HEK293T (cell line): ENCODE measurements around the gene ARHGEF19.

Source experiments
- CTCF ChIA-PET: fragments of 350-600 bp; formaldehyde crosslinking; extraction: SDS; loops from one replicate; lab custom pipeline; 2021; ENCODE audit warnings: antibody characterized with exemption, inconsistent platforms; lab: Yijun Ruan, JAX
- POLR2A ChIA-PET: fragments of 350-600 bp; formaldehyde crosslinking; extraction: SDS; loops from one replicate; lab custom pipeline; 2020; ENCODE audit warnings: antibody characterized with exemption, inconsistent platforms; lab: Yijun Ruan, JAX
- DNase-seq: peaks from one replicate; pipeline ENCODE4 v3.0.0; 2012; ENCODE audit warnings: mixed read lengths; ENCODE audit errors: extremely low spot score
- ARNT ChIP-seq: fragments of 450-650 bp; IDR thresholded peaks from 2 replicates; pipeline ENCODE4 v1.6.1; 2017; ENCODE audit warnings: mild to moderate bottlenecking
- BHLHE40 ChIP-seq: fragments of 450-650 bp; IDR thresholded peaks from 2 replicates; pipeline ENCODE4 v1.6.1; 2016; ENCODE audit warnings: mild to moderate bottlenecking, moderate library complexity, borderline replicate concordance
- CTBP1 ChIP-seq: fragments of 450-650 bp; IDR thresholded peaks from 2 replicates; pipeline ENCODE4 v1.6.1; 2016; ENCODE audit warnings: borderline replicate concordance
- ELF4 ChIP-seq: fragments of 450-650 bp; IDR thresholded peaks from 2 replicates; pipeline ENCODE4 v1.6.1; 2017; ENCODE audit warnings: antibody characterized with exemption
- FOXA1 ChIP-seq: fragments of 450-650 bp; IDR thresholded peaks from 2 replicates; pipeline ENCODE4 v1.6.1; 2016; ENCODE audit warnings: mild to moderate bottlenecking
- FOXK2 ChIP-seq: fragments of 450-650 bp; IDR thresholded peaks from 2 replicates; pipeline ENCODE4 v1.6.1; 2016; ENCODE audit warnings: mild to moderate bottlenecking
- FOXM1 ChIP-seq: fragments of 450-650 bp; IDR thresholded peaks from 2 replicates; pipeline ENCODE4 v1.6.1; 2017; ENCODE audit warnings: mild to moderate bottlenecking, borderline replicate concordance
- HDGF ChIP-seq: fragments of 450-650 bp; IDR thresholded peaks from 2 replicates; pipeline ENCODE4 v1.6.1; 2017; ENCODE audit warnings: antibody characterized with exemption, borderline replicate concordance
- L3MBTL2 ChIP-seq: fragments of 450-650 bp; conservative IDR thresholded peaks from 2 replicates; pipeline ENCODE4 v1.6.1; 2016; ENCODE audit warnings: mild to moderate bottlenecking
- LEF1 ChIP-seq: fragments of 450-650 bp; IDR thresholded peaks from 2 replicates; pipeline ENCODE4 v1.6.1; 2017; ENCODE audit warnings: mild to moderate bottlenecking, borderline replicate concordance
- NFRKB ChIP-seq: fragments of 450-650 bp; IDR thresholded peaks from 2 replicates; pipeline ENCODE4 v1.6.1; 2016; ENCODE audit warnings: mild to moderate bottlenecking, moderate library complexity
- SP1 ChIP-seq: fragments of 450-650 bp; IDR thresholded peaks from 2 replicates; pipeline ENCODE4 v1.6.1; 2017
- SUZ12 ChIP-seq: fragments of 450-650 bp; IDR thresholded peaks from 2 replicates; pipeline ENCODE4 v1.6.1; 2016; ENCODE audit warnings: mild to moderate bottlenecking
- TARDBP ChIP-seq: fragments of 450-650 bp; IDR thresholded peaks from 2 replicates; pipeline ENCODE4 v1.6.1; 2016
- ZNF384 ChIP-seq: fragments of 450-650 bp; IDR thresholded peaks from 2 replicates; pipeline ENCODE4 v1.6.1; 2016
- TF ChIP-seq, protein P1 (sequence below): fragments of 450-650 bp; IDR thresholded peaks from 2 replicates; pipeline ENCODE4 v1.6.1; 2016

Gene ARHGEF19

GRCh38 chr1:16241221-16241708, 28.8 kb upstream of the ARHGEF19 start:
- no peak for TF ChIP-seq CTBP1
- TF ChIP-seq, protein P1, sequence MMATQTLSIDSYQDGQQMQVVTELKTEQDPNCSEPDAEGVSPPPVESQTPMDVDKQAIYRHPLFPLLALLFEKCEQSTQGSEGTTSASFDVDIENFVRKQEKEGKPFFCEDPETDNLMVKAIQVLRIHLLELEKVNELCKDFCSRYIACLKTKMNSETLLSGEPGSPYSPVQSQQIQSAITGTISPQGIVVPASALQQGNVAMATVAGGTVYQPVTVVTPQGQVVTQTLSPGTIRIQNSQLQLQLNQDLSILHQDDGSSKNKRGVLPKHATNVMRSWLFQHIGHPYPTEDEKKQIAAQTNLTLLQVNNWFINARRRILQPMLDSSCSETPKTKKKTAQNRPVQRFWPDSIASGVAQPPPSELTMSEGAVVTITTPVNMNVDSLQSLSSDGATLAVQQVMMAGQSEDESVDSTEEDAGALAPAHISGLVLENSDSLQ: no peak
- TF ChIP-seq NFRKB: no peak
- no peak for TF ChIP-seq TARDBP
- no peak for TF ChIP-seq L3MBTL2
- no peak for TF ChIP-seq FOXM1
- no peak for TF ChIP-seq ARNT
- no peak for TF ChIP-seq FOXK2
- TF ChIP-seq BHLHE40: no peak
- TF ChIP-seq SUZ12: no peak
- TF ChIP-seq LEF1: no peak
- no peak for TF ChIP-seq SP1
- CTCF ChIA-PET: no interaction called here

DNA sequence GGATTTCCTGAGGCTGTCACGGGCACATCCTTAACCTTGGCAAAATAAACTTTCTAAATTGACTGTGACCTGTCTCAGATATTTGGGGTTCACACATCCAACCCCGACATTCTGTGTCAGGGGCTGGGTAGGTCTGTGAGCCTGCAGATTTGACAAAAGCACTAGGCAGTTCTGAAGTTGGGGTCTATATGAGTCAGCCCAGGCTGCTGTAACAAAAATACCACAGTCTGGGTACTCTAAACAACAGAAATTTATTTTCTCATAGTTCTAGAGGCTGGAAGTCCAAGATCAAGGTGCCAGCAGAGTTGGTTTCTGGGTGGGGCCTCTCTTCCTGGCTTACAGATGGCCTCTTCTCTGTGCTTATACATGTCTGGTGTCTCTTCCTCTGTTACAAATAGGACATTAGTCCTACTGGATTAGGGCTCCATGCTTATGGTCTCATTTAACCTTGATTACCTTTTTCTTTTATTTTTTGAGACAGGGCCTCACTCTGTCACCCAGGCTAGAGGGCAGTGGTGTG, 27.6 kb upstream of the ARHGEF19 start:
- CTCF ChIA-PET: no interaction called here

More at GRCh38 chr1:16241221-16241708, 28.8 kb upstream of the ARHGEF19 start:
- POLR2A ChIA-PET: no interaction called here
- DNase-seq: no peak

DNA sequence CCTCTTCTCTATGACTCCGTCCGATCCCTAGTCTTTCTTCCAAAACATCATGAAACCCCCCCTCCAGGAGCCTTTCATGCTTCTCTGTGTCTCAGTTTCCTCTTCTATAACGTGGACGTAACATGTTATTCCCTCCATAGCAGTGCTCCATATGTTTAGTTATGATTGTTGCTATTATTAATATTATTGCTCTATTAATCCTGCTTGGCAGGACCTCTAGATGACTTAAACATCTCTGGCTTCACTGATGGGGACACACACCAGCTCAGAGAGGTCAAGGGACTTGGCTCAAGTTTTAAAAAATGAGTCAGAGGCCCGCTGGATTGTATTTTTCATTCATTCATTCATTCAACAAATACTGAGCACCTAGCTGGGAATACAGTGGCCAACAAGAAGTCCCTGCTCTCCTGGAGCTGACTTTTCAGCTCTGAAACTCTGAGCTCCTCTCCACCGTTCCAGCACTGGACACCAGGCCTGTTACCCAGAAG, 24.9 kb upstream of the ARHGEF19 start:
- no peak for DNase-seq
- no peak for TF ChIP-seq HDGF
- no peak for TF ChIP-seq NFRKB
- no peak for TF ChIP-seq ZNF384
- TF ChIP-seq LEF1: no peak
- no peak for TF ChIP-seq FOXK2
- no peak for TF ChIP-seq SUZ12
- no peak for TF ChIP-seq FOXM1
- TF ChIP-seq ELF4: no peak
- TF ChIP-seq L3MBTL2: no peak
- TF ChIP-seq CTBP1: no peak
- no peak for TF ChIP-seq ARNT
- TF ChIP-seq SP1: no peak
- TF ChIP-seq, protein P1: no peak
- TF ChIP-seq FOXA1: no peak
- TF ChIP-seq BHLHE40: no peak
- TF ChIP-seq TARDBP: no peak
- POLR2A ChIA-PET: interaction anchor here (0.9 to 1.8 kb wide), 7 partner anchors 8 to 165 kb away, joined by 3 to 7 read pairs (median 5); no protein-coding TSS in a partner anchor
- CTCF ChIA-PET: interaction anchor here (1.0 to 1.2 kb wide), 2 partner anchors 49 to 155 kb away, joined by 3 read pairs; no protein-coding TSS in a partner anchor

More for the DNA sequence above, 27.6 kb upstream of the ARHGEF19 start:
- DNase-seq: no peak
- TF ChIP-seq, protein P1: no peak
- TF ChIP-seq TARDBP (no peak), BHLHE40 (no peak), FOXK2 (no peak), SUZ12 (no peak), FOXA1 (no peak), NFRKB (no peak), ELF4 (no peak), CTBP1 (no peak), L3MBTL2 (no peak), ARNT (no peak), SP1 (no peak), ZNF384 (no peak), HDGF (no peak), FOXM1 (no peak), LEF1 (no peak)
- POLR2A ChIA-PET: no interaction called here

DNA sequence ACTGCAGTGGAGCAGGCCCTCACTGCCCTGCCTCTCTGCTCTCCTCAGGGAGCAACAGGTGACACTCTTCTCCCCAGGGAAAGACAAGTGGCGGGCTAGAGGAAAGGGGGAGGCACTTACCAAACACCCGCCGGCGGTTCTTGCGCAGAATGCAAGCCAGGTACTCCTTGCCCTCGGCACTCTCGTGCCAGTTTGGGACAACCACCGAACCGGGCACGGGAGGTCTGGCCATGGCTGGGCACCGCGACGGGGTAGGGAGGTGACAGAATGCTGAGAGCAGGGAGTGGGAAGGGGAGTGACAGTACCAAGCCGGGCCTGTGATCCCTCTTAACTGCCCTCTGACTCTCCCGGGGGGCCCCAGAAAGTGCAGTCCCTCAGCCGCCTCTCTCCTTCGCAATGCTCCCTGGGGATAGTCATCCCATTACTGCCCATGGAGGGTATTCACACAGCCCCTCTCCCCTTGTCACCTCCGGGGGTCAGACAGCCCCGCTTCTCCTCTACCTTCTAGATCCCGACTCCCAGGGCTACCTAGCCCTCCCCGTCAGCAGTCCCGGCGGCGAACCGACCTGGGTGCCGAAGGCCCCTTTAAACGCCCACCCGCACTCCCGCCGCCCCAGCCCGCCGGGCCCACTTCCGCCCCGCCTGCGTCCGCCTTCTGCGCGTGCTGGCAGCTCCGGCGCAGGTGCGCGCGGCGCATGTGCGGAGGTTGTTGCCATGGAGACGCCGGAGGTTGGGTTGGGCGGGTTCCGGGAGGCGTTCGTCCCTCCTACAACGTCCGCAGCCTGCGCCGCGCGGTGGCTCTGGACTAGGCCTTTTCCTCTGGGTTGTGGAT, 24.3 kb upstream of the ARHGEF19 start, which contains the start of gene CPLANE2:
TSS of gene CPLANE2 (minus strand) at position 673 of the 832 bp plus-strand sequence. CDS start at position 232, 441 bp downstream.
- peak; percentile 98 for DNase-seq
- TF ChIP-seq FOXK2 (no peak), L3MBTL2 (peak; percentile 39; the same call in 1 of the 2 replicates)
- ChIA-PET CTCF (interaction anchor here (0.6 to 1.2 kb wide), 3 partner anchors 48 to 180 kb away, joined by 3 to 9 read pairs (median 3); no protein-coding TSS in a partner anchor), POLR2A (interaction anchor here (0.9 to 1.8 kb wide), 7 partner anchors 8 to 164 kb away, joined by 3 to 7 read pairs (median 5); no protein-coding TSS in a partner anchor)

GRCh38 chr1:16235944-16236510, 23.6 kb upstream of the ARHGEF19 start:
- TF ChIP-seq, protein P1: no peak
- no peak for TF ChIP-seq SUZ12
- TF ChIP-seq CTBP1: no peak
- TF ChIP-seq ELF4: no peak
- no peak for TF ChIP-seq FOXK2
- TF ChIP-seq FOXA1: no peak
- TF ChIP-seq ZNF384: no peak
- no peak for TF ChIP-seq TARDBP
- TF ChIP-seq NFRKB: no peak
- TF ChIP-seq ARNT: no peak
- TF ChIP-seq FOXM1: no peak
- no peak for TF ChIP-seq SP1
- TF ChIP-seq HDGF: no peak
- CTCF ChIA-PET: interaction anchor here (0.6 kb wide), 1 partner anchor 180 kb away, joined by 9 read pairs; no protein-coding TSS in a partner anchor
- DNase-seq: no peak
- POLR2A ChIA-PET: interaction anchor here (1.0 to 1.4 kb wide), 2 partner anchors 12 to 163 kb away, joined by 3 to 5 read pairs; no protein-coding TSS in a partner anchor
